H1 (cell line): ENCODE data around the gene PGGHG. TPM values are rescaled to one million over a fixed set of nuclear protein-coding genes. Genes with fewer than 3 reads are reported as not detected.

Experiments used
- CTCF ChIA-PET: fragments of 300-600 bp; sonication (Branson Sonifier 250); formaldehyde crosslinking; loops from one replicate; lab custom pipeline; 2021; ENCODE audit not compliant: partially characterized antibody; lab: Charles Lee
- POLR2A ChIA-PET: fragments of 300-600 bp; sonication (Branson Sonifier 250); formaldehyde crosslinking; loops from one replicate; lab custom pipeline; 2021; ENCODE audit warnings: inconsistent platforms; ENCODE audit not compliant: partially characterized antibody; lab: Charles Lee
- DNase-seq, 2 experiments: peaks; one replicate each; pipeline versions ENCODE4 v3.0.0 to v3.0.0-alpha.2; 2010 to 2022; ENCODE audit warnings: low spot score in 2 of 2, low read depth in 1 of 2, mixed read lengths in 1 of 2
- FAIRE-seq: peaks from 2 replicates; lab custom pipeline; 2011; peaks lifted over from hg19 to GRCh38; lab: Jason Lieb, UNC
- H2AFZ ChIP-seq: 2 replicates; pipeline ENCODE4 v1.8.1; 2012; ENCODE audit warnings: low read length, inconsistent platforms
- H2AK5ac ChIP-seq: 2 replicates; pipeline ENCODE4 v1.6.1; 2013; ENCODE audit warnings: low read depth, low read length
- H2BK120ac ChIP-seq: replicated peaks from 2 replicates; pipeline ENCODE3; 2013; ENCODE audit warnings: low read depth, low read length, inconsistent platforms
- H2BK12ac ChIP-seq: 2 replicates; pipeline ENCODE4 v1.6.1; 2013; ENCODE audit warnings: low read depth, low read length
- H2BK15ac ChIP-seq: 2 replicates; pipeline ENCODE4 v1.6.1; 2013; ENCODE audit warnings: low read length
- H2BK20ac ChIP-seq: 2 replicates; pipeline ENCODE4 v1.6.1; 2013; ENCODE audit warnings: low read length
- H2BK5ac ChIP-seq: 2 replicates; pipeline ENCODE4 v1.6.1; 2013; ENCODE audit warnings: low read depth, low read length
- H3K14ac ChIP-seq: 2 replicates; pipeline ENCODE4 v1.6.1; 2013; ENCODE audit warnings: inconsistent platforms; ENCODE audit not compliant: insufficient read length
- H3K18ac ChIP-seq: 2 replicates; pipeline ENCODE4 v1.6.1; 2013; ENCODE audit warnings: low read length; ENCODE audit errors: extremely low read depth
- H3K23ac ChIP-seq: 2 replicates; pipeline ENCODE4 v1.6.1; 2013; ENCODE audit warnings: inconsistent platforms; ENCODE audit not compliant: insufficient read length
- H3K23me2 ChIP-seq: 2 replicates; pipeline ENCODE4 v1.6.1; 2013; ENCODE audit warnings: low read depth, low read length
- H3K27ac ChIP-seq: 2 replicates; pipeline ENCODE4 v1.6.1; 2011; ENCODE audit warnings: low read depth, low read length, inconsistent platforms
- H3K27me3 ChIP-seq, 4 experiments: replicated peaks in 1 of 4; 1 replicate in 1 of 4; 2 replicates in 3 of 4; pipeline versions ENCODE4 v1.6.1 to v1.8.1; 2011 to 2013; ENCODE audit warnings: low read length in 3 of 4, mild to moderate bottlenecking in 3 of 4, inconsistent platforms in 2 of 4, mixed read lengths in 2 of 4, moderate library complexity in 1 of 4; ENCODE audit not compliant: control insufficient read depth in 3 of 4, insufficient read depth in 3 of 4; ENCODE audit errors: extremely low read depth in 1 of 4
- H3K36me3 ChIP-seq, 4 experiments: 2 replicates each; pipeline versions ENCODE4 v1.6.1 to v1.8.1; 2011 to 2013; ENCODE audit warnings: mild to moderate bottlenecking in 4 of 4, low read length in 3 of 4, moderate library complexity in 2 of 4, control low read depth in 1 of 4, inconsistent platforms in 1 of 4; ENCODE audit not compliant: insufficient read depth in 4 of 4, control insufficient read depth in 2 of 4
- H3K4ac ChIP-seq: replicated peaks from 2 replicates; pipeline ENCODE3; 2013; ENCODE audit warnings: low read length, low read depth, mixed read lengths, inconsistent platforms; ENCODE audit not compliant: insufficient read length
- H3K4me1 ChIP-seq, 4 experiments: replicated peaks in 1 of 4; 1 replicate in 1 of 4; 2 replicates in 3 of 4; pipeline versions ENCODE4 v1.6.1 to v1.8.1; 2011 to 2013; ENCODE audit warnings: low read length in 3 of 4, inconsistent platforms in 2 of 4, mixed read lengths in 1 of 4; ENCODE audit not compliant: insufficient read depth in 4 of 4, control insufficient read depth in 3 of 4
- H3K4me2 ChIP-seq, 2 experiments: 2 replicates each; pipeline versions ENCODE4 v1.6.1 to v1.8.1; 2011 to 2013; ENCODE audit warnings: low read depth in 2 of 2, low read length in 2 of 2, control low read depth in 1 of 2, inconsistent platforms in 1 of 2, mild to moderate bottlenecking in 1 of 2; ENCODE audit not compliant: insufficient read depth in 1 of 2
- H3K4me3 ChIP-seq, 4 experiments: fragments of 200-600, 300-600 bp in 1 of 4; sonication (generic), shearing (Covaris generic), sonication (Bioruptor Twin) in 1 of 4; 2 replicates each; pipeline versions ENCODE4 v1.5.1 to v1.8.1; 2011 to 2016; ENCODE audit warnings: low read length in 4 of 4, low read depth in 3 of 4, control low read depth in 2 of 4, inconsistent platforms in 2 of 4, mild to moderate bottlenecking in 2 of 4, mixed read lengths in 1 of 4, moderate library complexity in 1 of 4; ENCODE audit not compliant: insufficient read depth in 2 of 4; ENCODE audit errors: extremely low read depth in 1 of 4
- H3K56ac ChIP-seq: replicated peaks from 2 replicates; pipeline ENCODE3; 2013; ENCODE audit warnings: low read depth, mild to moderate bottlenecking, mixed read lengths, low read length, inconsistent platforms; ENCODE audit not compliant: insufficient read length
- H3K79me1 ChIP-seq: 2 replicates; pipeline ENCODE4 v1.6.1; 2013; ENCODE audit warnings: low read depth, low read length, control low read depth
- H3K79me2 ChIP-seq, 2 experiments: 2 replicates each; pipeline versions ENCODE4 v1.6.1 to v1.8.1; 2012 to 2013; ENCODE audit warnings: low read length in 2 of 2, mild to moderate bottlenecking in 2 of 2, inconsistent platforms in 1 of 2; ENCODE audit not compliant: insufficient read depth in 2 of 2, control insufficient read depth in 1 of 2
- H3K9ac ChIP-seq, 4 experiments: replicated peaks in 1 of 4; 1 replicate in 1 of 4; 2 replicates in 3 of 4; pipeline versions ENCODE4 v1.6.1 to v1.8.1; 2011 to 2013; ENCODE audit warnings: low read depth in 3 of 4, low read length in 3 of 4, control low read depth in 2 of 4, mild to moderate bottlenecking in 2 of 4, moderate library complexity in 2 of 4, inconsistent platforms in 1 of 4; ENCODE audit errors: extremely low read depth in 1 of 4
- H3K9me3 ChIP-seq, 2 experiments: 2 replicates each; pipeline versions ENCODE4 v1.6.1 to v1.8.1; 2012 to 2013; ENCODE audit warnings: mild to moderate bottlenecking in 2 of 2, moderate library complexity in 2 of 2, control low read depth in 1 of 2, inconsistent platforms in 1 of 2, low read depth in 1 of 2, low read length in 1 of 2, mixed read lengths in 1 of 2; ENCODE audit not compliant: insufficient read depth in 2 of 2
- H4K20me1 ChIP-seq, 2 experiments: replicated peaks in 1 of 2; 2 replicates each; pipeline versions ENCODE3 to v1.8.1; 2011 to 2013; ENCODE audit warnings: inconsistent platforms in 2 of 2, low read length in 2 of 2, mild to moderate bottlenecking in 1 of 2; ENCODE audit not compliant: insufficient read depth in 2 of 2, control insufficient read depth in 1 of 2
- H4K5ac ChIP-seq: 2 replicates; pipeline ENCODE4 v1.6.1; 2013; ENCODE audit warnings: low read length, low read depth, mixed read lengths, inconsistent platforms; ENCODE audit not compliant: insufficient read length
- H4K8ac ChIP-seq: 2 replicates; pipeline ENCODE4 v1.8.0; 2013; ENCODE audit warnings: mild to moderate bottlenecking, moderate library complexity, low read length, inconsistent platforms; ENCODE audit not compliant: insufficient read depth; ENCODE audit errors: extremely low read depth
- H4K91ac ChIP-seq: replicated peaks from 2 replicates; pipeline ENCODE3; 2013; ENCODE audit warnings: low read length, mixed read lengths, inconsistent platforms; ENCODE audit not compliant: insufficient read length
- KDM1A ChIP-seq: fragments of 200-600, 300-600 bp; sonication (generic); IDR thresholded peaks from 2 replicates; pipeline ENCODE4 v1.7.1; 2016; ENCODE audit warnings: mild to moderate bottlenecking, low read length, borderline replicate concordance
- RBBP5 ChIP-seq: IDR thresholded peaks from 2 replicates; pipeline ENCODE4 v1.7.1; 2012; ENCODE audit warnings: low read depth, mild to moderate bottlenecking, inconsistent platforms, low read length, moderate library complexity, borderline replicate concordance
- WGBS, 2 experiments: shearing (Covaris generic) in 1 of 2; methylation state at CpG; one replicate each; pipeline versions ENCODE4 v1.1.6 to v1.1.7; 2013 to 2015; ENCODE audit warnings: low lambda C conversion rate in 2 of 2, mixed read lengths in 2 of 2, inconsistent platforms in 1 of 2, low coverage in 1 of 2, missing lambda C conversion rate in 1 of 2; ENCODE audit not compliant: insufficient replicate concordance in 2 of 2, insufficient coverage in 1 of 2, insufficient read length in 1 of 2; ENCODE audit errors: extremely low coverage in 1 of 2, missing lambda C conversion rate in 1 of 2; 5-methylcytosine and 5-hydroxymethylcytosine counted together
- polyA plus RNA-seq, 7 experiments: library from polyadenylated mRNA; depleted of rRNA in 3 of 7; stranded (reverse) in 5 of 7; unstranded in 2 of 7; fragments of >200 nt in 5 of 7; fragments of 200-250 nt in 2 of 7; gene quantifications; 1 replicate in 5 of 7; 2 replicates in 1 of 7; 4 replicates in 1 of 7; pipeline versions ENCODE4 v1.2.1 to v1.2.3, GENCODE V29; 2011 to 2013; ENCODE audit warnings: missing spikeins in 2 of 7, mixed read lengths in 2 of 7
- total RNA-seq: library from RNA; stranded (reverse); fragmentation: NEBNext Ultra II Directional; extraction: Animal tissue kit (Norgen Biotek cat#: 25700); gene quantifications from 2 replicates; pipeline ENCODE4 v1.2.1, GENCODE V29; 2021

Gene PGGHG
- total and polyA plus RNA-seq, 2 of the 8 experiments (the other 6 are each of a cell fraction or from before 2014, with no cell fraction given), result 34.8 to 60.7 TPM

GRCh38 chr11:313304-313786 lies 24.4 kb downstream of the PGGHG start:
- TF ChIP-seq KDM1A, result no peak
- 0 out of 2 replicates have a peak, but pooled peaks have one; percentile 37 for TF ChIP-seq RBBP5
- TF ChIP-seq, all 59 proteins: peak for 1
- peak overlapping the region; percentile 29; the same call in 1 of the 2 replicates for H3K27ac ChIP-seq

More at GRCh38 chr11:313304-313786, 24.4 kb downstream of the PGGHG start:
- peaks cover 0 to 4% (median 0%) of the 10 kb centered on the region in 4 experiments; a peak in 1 of 8 replicates for H3K36me3 ChIP-seq
- H3K4ac ChIP-seq, result peak overlapping the region; percentile 95
- H3K4me1 ChIP-seq, result peaks cover 9 to 44% (median 32%) of the 10 kb centered on the region in 4 experiments
- ChIA-PET CTCF (interaction anchor here (1.1 to 1.9 kb wide), 2 partner anchors 40 to 42 kb away, joined by 6 read pairs; no protein-coding TSS in a partner anchor), POLR2A (interaction anchor here (1.2 to 1.8 kb wide), 3 partner anchors 15 to 56 kb away, joined by 3 to 4 read pairs (median 3); partner anchors contain the start of gene B4GALNT4)
- FAIRE-seq (no peak), DNase-seq (peak in 1 of 2 experiments; percentile 68)
- no peak overlapping the region for H4K8ac ChIP-seq
- peaks cover 0 to 21% of the 10 kb centered on the region in 2 experiments; a peak in 2 of 4 replicates for H3K79me2 ChIP-seq
- peak overlapping the region in 3 of 4 experiments; percentile 16 to 29 (median 19); a peak in 3 of 7 replicates for H3K9ac ChIP-seq
- peak overlapping the region; percentile 83; the same call in 1 of the 2 replicates for H2BK15ac ChIP-seq
- peaks cover 0 to 5% of the 10 kb centered on the region in 2 experiments for H4K20me1 ChIP-seq
- H3K23me2 ChIP-seq, result peaks cover 18% of the 10 kb centered on the region; the same call in 1 of the 2 replicates
- no peak overlapping the region for H3K14ac ChIP-seq
- H2AK5ac ChIP-seq, result peak overlapping the region; percentile 57; the same call in 1 of the 2 replicates
- peak overlapping the region; percentile 95; the same call in 1 of the 2 replicates for H2BK20ac ChIP-seq
- H3K79me1 ChIP-seq, result no peaks in the 10 kb centered on the region
- peak overlapping the region; percentile 91 for H3K18ac ChIP-seq
- peak overlapping the region in 3 of 4 experiments; percentile 71 to 94 (median 90); a peak in 7 of 8 replicates for H3K4me3 ChIP-seq
- H2BK12ac ChIP-seq, result peak overlapping the region; percentile 84; the same call in 1 of the 2 replicates
- peak overlapping the region; percentile 63 for H4K91ac ChIP-seq
- no peak overlapping the region for H3K23ac ChIP-seq
- H3K56ac ChIP-seq, result peak overlapping the region; percentile 49
- H2AFZ ChIP-seq, result no peak overlapping the region
- H2BK120ac ChIP-seq, result peak overlapping the region; percentile 91
- peak overlapping the region; percentile 75 to 89 for H3K4me2 ChIP-seq
- peak overlapping the region; percentile 96; the same call in 1 of the 2 replicates for H2BK5ac ChIP-seq
- WGBS, 2 experiments, result 35% methylated on average over 8 of the region's 8 CpGs; no CpG with 5 or more reads in 1 of the 2 experiments
- H3K27me3 ChIP-seq, result no peaks in the 10 kb centered on the region
- no peaks in the 10 kb centered on the region for H3K9me3 ChIP-seq
- peak overlapping the region; percentile 68 for H4K5ac ChIP-seq
